ENCODE results near the gene LSM8.
"Not testable (repeated sequence)": the region's sequence is repeated elsewhere in the genome, so short reads cannot be mapped to it uniquely, and the experiment has no call there.

The LSM8 gene

DNA sequence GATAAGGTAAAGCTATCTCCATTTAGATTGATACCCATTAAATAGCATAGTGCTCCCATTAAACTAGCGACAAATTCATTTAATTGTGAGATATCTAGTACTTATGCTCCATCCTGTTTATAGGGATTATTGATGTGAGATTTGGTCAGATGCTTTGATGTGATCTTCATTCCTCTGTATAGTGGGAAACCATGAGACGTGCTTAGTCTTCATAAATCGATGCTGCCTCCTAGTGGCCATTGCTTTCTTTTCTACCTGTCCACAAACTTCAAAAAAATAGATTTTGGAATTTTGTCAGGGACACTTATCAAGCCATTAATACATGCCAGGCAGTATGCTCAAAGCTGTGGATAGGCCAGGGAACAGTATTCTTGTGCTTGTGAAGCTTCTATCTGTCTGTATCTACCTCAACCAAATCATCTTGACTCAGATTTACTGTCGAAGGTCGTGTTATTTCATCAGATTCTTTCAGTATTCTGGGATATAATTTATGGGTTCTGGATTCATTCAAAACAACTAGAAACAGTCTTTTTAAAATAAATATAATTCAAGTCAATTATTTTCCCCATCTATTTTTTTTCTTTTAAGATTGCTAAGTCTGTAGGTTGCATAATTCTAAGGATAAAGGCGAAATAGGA lies 12.0 kb downstream of the LSM8 start:
- H3K27ac ChIP-seq: no peak overlapping the region
- DNase-seq (ENCODE audit: low read depth, low spot score): no peak

DNA sequence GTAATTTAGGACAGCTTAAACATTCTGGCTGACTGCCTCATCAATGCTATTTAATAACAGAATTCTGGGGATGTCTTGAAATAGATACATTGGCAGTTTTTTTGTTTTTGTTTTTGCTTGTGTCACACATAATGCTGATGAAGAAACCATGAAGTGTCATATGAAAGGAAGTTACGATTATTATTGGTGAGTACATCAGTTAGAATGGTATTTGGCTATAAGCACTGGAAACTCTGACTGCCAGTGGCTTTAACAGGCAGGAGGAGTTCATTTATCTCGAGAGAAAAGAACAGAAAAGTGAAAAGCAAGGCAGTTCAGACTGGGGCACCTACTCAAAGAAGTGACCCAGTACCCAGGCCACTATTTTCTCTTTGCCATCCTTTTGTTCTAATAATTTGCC lies 18.1 kb downstream of the LSM8 start:
- DNase-seq (ENCODE audit: low read depth, low spot score): no peak
- no peak overlapping the region for H3K27ac ChIP-seq

DNA sequence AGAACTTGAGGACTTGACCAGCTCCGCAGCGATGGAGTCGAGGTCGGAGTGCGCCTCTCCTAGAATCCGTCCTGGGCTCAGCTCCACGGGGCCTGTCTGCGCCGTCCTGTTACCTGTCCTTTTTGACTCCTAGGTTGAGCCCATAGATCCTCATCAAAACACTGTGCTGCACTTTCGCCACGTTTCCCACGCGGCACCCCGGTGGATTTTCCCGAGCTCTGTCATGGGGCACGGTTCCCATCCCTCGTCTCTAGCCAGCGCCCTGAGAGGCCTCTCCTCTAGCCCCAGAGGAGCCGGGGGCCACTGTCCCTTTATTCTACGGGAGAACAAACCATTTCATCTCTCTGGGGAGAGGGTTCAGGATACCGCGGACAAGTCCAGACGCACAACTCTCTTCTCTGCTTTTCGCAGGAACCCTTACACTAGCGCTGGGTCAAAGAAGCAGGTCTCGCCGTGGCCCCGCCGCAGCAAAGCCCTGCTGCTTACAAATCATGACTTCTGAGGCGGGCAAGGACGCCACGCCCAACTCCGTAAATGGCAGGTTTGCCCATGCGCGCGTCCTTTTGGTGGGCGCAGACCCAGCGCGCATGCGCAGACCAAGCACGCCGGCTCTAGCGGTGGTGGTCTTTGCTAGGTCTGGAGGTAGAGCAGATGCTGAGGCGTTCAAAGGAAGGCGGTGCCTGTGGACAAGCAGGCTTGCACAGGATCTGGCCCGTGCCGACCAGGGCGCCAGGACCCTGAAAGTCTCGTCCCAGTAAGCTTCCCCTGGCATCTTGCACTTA lies 30.3 kb downstream of the LSM8 start:
- no peak overlapping the region for H3K27ac ChIP-seq
- DNase-seq (ENCODE audit: low read depth, low spot score): no peak

DNA sequence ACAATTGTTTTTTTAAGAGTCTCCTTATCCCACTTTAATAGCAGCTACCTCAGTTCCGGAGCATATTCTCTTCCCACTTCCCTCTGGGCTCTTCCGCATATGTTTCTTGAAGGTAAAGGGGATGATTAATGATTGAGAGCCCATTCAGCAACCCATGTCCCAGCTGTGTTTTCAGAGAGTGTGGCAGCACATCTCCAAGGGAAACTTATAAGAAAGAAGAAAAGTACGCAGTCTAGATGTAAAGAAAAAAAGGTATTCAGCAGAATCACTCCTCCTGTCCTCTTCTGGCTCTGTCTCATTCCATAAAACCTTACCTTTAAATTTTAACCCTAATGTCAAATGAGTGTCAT lies 30.8 kb downstream of the LSM8 start:
- no peak overlapping the region for H3K27ac ChIP-seq
- DNase-seq (ENCODE audit: low read depth, low spot score): no peak

DNA sequence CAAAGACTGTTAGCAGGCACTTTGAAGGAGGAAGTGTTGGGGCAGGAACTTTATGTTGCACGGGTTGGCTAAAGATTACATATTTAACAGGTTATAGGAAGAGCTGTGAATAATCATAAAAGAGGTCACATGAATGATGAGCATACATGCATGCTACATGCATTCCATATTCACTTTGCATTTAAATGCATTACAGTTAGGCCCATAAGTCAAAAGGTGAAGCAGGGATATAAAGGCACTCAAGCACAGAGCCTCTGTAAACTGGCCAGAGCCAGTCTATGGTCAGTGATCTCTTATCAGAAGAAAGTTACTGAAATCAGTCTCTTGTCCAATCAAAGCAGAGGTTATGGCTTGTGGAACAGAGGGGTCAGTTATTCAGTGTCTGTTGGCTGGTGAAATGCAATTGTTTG lies 33.3 kb downstream of the LSM8 start:
- DNase-seq (ENCODE audit: low read depth, low spot score): no peak
- H3K27ac ChIP-seq: no peak overlapping the region

DNA sequence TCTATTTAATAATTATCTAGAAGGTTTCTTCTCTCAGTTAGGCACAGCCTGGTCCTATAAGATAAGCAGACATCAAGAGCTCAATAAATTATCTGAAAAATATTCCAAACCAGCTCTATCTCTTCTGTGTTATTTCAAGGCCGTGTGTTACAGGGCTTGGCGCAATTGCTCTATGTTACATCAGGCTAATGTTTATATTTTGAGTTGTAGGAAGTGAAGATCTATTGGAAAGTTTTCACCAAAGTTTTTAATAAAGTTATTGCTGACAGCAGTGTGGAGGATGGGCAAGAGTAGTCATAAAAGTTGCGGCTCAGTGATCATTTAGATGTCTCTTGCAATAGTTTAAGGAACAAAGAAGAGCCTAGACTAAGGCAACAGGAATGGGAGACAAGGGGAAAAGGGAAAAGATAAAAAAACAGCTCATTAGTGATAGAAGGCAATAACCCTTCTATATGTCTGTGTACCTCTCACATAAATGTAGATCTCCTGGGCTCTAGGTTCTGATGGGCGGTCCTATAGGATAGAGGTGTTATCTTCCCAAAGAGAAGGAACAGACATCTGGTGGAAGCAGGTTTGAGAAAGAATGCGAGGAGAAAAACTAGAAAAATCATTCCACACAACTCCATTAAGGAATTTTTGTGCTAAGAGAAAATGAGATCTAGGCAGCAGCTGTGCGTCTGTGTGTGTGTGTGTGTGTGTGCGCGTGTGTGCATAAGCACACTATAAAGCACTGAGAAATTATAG lies 34.6 kb downstream of the LSM8 start:
- no peak for DNase-seq (ENCODE audit: low read depth, low spot score)
- H3K27ac ChIP-seq: no peak overlapping the region

DNA sequence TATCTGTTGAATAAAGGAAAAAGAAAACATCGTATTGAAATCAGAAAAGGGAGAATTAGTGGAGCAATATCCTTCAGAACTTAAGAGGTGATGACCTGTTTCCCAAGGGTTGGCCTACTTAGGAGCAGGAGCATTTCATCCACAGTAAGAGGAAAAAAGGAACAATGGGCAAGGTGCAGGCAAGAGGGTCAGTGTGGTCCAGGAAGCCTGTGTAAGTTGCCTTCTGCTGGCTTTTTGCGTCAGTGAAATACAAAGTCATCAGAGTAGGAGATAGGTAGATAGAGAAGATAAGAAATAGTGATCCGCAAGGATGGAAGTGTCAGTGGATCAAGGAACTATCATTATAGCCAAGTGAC lies 35.2 kb downstream of the LSM8 start:
- DNase-seq (ENCODE audit: low read depth, low spot score): no peak
- H3K27ac ChIP-seq: no peak overlapping the region

DNA sequence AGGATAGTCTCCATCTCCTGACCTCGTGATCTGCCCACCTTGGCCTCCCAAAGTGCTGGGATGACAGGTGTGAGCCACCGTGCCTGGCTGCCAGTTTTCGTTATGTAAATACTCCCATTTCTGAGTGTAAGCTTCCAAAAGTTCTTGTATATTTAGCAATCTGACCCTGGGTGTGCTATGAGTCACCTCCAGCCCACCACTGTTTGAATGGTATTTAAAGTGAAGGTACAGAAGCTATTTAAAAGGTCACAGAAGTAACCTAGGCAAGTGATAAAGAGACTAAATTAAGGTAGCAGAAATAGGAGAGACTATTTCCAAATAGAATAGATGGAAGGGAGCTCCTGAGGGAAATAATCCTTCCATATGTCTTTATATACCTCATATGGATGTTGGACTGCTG lies 36.6 kb downstream of the LSM8 start:
- no peak for DNase-seq (ENCODE audit: low read depth, low spot score)
- H3K27ac ChIP-seq: no peak overlapping the region

DNA sequence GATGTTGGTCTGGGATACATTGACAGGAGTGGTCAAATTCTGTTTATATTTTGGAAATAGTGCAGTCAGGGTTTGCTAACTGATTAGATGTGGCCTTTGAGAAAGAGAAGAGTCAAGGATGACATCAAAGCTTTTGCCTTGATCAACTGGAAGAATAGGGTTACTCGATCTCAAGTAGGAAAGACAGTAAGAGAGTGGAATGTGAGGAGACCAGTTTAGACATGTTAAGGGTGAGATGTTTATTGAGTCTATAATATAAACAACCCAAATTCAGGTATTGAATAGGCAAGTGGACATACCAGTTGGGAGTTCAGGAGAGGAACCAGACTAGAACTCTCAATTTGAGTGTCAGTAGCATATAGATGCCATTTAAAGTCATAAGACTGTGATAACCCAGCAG lies 38.6 kb downstream of the LSM8 start:
- no peak overlapping the region for H3K27ac ChIP-seq
- DNase-seq (ENCODE audit: low read depth, low spot score): no peak

DNA sequence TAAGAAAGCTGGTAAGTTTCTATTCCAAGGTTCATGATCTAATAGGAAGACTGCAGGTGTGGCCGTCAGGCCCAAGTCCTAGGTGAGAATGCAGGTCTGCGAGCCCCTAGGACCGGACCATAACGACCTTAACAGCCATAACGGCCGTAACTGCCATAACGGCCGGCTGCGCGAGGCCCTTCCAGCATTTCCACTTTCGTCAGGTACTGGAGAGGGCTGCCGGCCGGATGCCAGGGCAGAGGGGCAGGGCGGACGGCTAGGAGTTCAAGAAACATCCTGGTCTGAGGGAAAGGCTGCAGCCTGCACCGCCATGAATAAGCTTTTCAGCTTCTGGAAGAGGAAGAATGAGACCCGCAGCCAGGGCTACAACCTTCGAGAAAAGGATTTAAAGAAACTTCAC lies 40.6 kb downstream of the LSM8 start, which contains the start of gene ANKRD7:
TSS of gene ANKRD7 (plus strand) at position 184 of the 400 bp plus-strand sequence. CDS start at position 311, 127 bp downstream.
- no peak for DNase-seq (ENCODE audit: low read depth, low spot score)
- H3K27ac ChIP-seq: no peak within 1 kb of the TSS

DNA sequence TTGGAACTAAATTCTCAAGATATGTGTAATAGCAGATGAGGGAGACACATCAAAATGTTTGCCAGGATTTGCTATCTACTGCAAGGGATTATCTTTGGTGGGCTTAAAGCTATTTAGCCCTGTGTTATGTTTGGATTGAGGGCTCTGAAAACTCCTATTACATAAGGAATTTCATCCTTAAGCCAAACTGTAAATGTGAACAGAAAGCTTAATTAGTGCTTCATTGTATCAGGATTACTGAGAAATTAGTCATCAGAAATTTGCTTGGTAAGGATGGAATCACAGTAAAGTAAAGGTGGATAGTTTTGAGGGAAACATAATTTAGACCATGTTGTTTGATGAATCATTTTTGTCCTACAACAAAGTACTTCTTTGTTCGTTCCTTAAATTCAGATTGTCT lies 48.9 kb downstream of the LSM8 start:
- no peak for DNase-seq (ENCODE audit: low read depth, low spot score)
- no peak overlapping the region for H3K27ac ChIP-seq

DNA sequence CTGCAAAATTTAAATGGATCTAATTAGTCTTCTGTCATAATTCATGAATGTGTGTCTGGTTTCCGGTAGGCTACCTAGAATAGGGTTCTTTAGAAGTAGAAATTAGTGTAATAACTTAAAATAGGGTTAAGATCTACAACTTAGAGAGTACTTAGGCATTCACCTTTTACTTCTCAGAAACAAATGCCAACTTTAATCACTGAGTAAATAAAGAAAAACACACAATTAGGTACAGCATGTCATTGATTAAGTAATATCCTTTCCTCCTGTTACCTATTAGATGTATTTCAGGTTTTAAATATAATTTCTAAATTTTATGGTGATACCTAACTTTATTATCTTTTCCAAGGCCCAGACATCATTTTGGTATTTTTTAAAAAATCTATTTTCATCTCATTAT lies 49.8 kb downstream of the LSM8 start:
- no peak for DNase-seq (ENCODE audit: low read depth, low spot score)
- no peak overlapping the region for H3K27ac ChIP-seq

DNA sequence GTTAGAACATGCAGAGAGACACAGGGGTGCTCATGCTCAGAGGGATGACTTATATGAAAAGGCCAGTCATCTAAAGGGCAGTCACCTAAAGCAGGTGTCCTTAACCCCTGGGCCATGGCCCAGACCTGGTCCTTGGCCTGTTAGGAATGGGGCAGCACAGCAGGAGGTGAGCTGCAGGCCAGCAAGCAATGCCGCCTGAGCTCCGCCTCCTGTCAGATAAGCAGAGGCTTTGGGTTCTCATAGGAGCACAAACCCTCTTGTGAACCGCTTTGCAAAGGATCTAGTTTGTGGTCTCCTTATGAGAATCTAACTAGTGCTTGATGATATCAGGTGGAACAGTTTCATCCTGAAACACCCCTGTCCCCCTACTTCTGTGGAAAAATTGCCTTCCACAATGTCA lies 55.0 kb downstream of the LSM8 start:
- H3K27ac ChIP-seq: no peak overlapping the region
- no peak for DNase-seq (ENCODE audit: low read depth, low spot score)

DNA sequence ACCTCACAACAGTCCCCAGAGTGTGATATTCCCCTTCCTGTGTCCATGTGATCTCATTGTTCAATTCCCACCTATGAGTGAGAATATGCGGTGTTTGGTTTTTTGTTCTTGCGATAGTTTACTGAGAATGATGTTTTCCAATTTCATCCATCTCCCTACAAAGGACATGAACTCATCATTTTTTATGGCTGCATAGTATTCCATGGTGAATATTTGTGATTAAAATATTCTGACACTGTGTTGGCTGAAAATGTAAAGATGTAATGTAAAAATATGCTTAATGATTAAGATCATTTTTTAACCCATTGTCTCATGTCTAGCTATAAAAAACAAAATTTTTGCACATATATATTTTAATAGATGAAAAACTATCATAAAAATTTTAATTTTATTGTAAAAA lies 56.4 kb downstream of the LSM8 start:
- DNase-seq (ENCODE audit: low read depth, low spot score); H3K27ac ChIP-seq: not testable (repeated sequence)

Data from epithelial cell of prostate (primary cell).